Large intestine (tissue), 3 donors: ENCODE data around the gene STXBP5. TPM values are rescaled to one million over a fixed set of nuclear protein-coding genes. Genes with fewer than 3 reads are reported as not detected.

Experiments used
- DNase-seq, 2 donors: peaks; one replicate each; pipeline versions ENCODE4 v3.0.0 to v3.0.0-alpha.2; 2013
- H3K27ac ChIP-seq: one replicate; pipeline ENCODE4 v1.5.1; 2013; ENCODE audit warnings: low read length
- H3K27me3 ChIP-seq: 2 replicates; pipeline ENCODE4 v1.6.1; 2013; ENCODE audit warnings: low read length; ENCODE audit not compliant: control insufficient read depth, insufficient read depth
- H3K36me3 ChIP-seq: 2 replicates; pipeline ENCODE4 v1.6.1; 2013; ENCODE audit warnings: low read length; ENCODE audit not compliant: control insufficient read depth, insufficient read depth
- H3K4me1 ChIP-seq: one replicate; pipeline ENCODE4 v1.6.1; 2013; ENCODE audit warnings: low read length; ENCODE audit not compliant: control insufficient read depth, insufficient read depth
- H3K4me3 ChIP-seq: one replicate; pipeline ENCODE4 v1.5.1; 2013; ENCODE audit warnings: low read length
- H3K9me3 ChIP-seq: one replicate; pipeline ENCODE4 v1.6.1; 2013; ENCODE audit warnings: mild to moderate bottlenecking, low read depth, low read length, moderate library complexity; ENCODE audit not compliant: control insufficient read depth
- WGBS: methylation state at CpG from one replicate; pipeline ENCODE4 v1.1.5; 2013; ENCODE audit warnings: low lambda C conversion rate; ENCODE audit not compliant: insufficient coverage; 5-methylcytosine and 5-hydroxymethylcytosine counted together
- polyA plus RNA-seq: library from polyadenylated mRNA; unstranded; fragments of 120-200 nt; gene quantifications from one replicate; pipeline ENCODE4 v1.2.1, GENCODE V29; 2013

STXBP5 gene
- polyA plus RNA-seq, 1 donor: 20.5 TPM

DNA sequence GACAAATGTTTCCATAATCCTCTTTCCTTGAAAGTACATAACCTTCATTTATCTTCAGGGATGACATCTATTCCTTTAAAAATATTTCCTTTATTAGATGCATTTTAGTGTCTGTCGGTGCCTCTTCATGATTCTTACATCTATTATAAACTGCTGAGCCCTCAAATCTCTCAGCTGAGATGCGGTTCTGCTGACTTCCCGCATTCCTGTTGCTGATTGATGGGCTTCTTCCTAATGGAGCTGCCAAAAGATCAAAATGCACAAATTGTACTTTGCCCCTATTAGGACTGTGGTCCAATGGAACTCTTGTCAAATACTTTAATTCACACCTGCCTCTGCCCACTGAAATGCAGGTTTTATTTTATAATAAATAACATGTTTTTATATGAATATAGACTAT, 225.6 kb downstream of the STXBP5 start:
- Histone ChIP-seq H3K4me3 (no peak overlapping the region), H3K27me3 (no peaks in the 10 kb centered on the region), H3K27ac (no peak overlapping the region), H3K4me1 (no peaks in the 10 kb centered on the region), H3K9me3 (no peaks in the 10 kb centered on the region), H3K36me3 (no peaks in the 10 kb centered on the region)
- 100% methylated on average over 1 of the region's 3 CpGs for WGBS
- DNase-seq: no peak

- Histone ChIP-seq H3K27ac (no peak overlapping the region), H3K4me1 (no peaks in the 10 kb centered on the region), H3K4me3 (no peak overlapping the region), H3K36me3 (no peaks in the 10 kb centered on the region), H3K27me3 (no peaks in the 10 kb centered on the region), H3K9me3 (no peaks in the 10 kb centered on the region)
- WGBS: no CpG with 5 or more reads among the region's 2 CpGs
- DNase-seq: no peak
Measured at GRCh38 chr6:147430811-147431210, 226.6 kb downstream of the STXBP5 start.

DNA sequence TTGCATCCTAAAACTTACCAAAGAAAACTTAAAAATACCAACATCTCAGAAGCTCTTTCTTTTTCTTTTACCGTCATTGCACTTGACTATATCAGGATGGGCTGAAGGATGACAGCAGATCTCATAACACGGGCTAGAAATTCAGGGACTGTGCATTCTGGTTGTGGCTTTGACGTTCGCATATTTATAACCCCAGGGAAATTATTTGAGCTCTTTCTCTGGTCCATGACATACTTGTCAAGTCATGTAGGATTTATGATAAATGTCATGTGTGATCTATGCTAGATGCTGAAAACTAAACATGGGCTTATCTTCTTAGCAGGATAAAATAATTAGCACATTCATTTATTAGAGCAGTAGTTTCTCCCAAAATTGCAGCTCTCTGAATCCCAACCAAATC, 229.9 kb downstream of the STXBP5 start:
- Histone ChIP-seq H3K36me3 (no peaks in the 10 kb centered on the region), H3K4me1 (no peaks in the 10 kb centered on the region), H3K9me3 (no peaks in the 10 kb centered on the region), H3K4me3 (no peak overlapping the region), H3K27ac (no peak overlapping the region), H3K27me3 (no peaks in the 10 kb centered on the region)
- WGBS: 100% methylated on average over 1 of the region's 4 CpGs
- no peak for DNase-seq

GRCh38 chr6:147434516-147434915, 230.3 kb downstream of the STXBP5 start:
- no peak for DNase-seq
- Histone ChIP-seq H3K4me3 (no peak overlapping the region), H3K4me1 (no peaks in the 10 kb centered on the region), H3K27ac (no peak overlapping the region), H3K27me3 (no peaks in the 10 kb centered on the region), H3K9me3 (no peaks in the 10 kb centered on the region), H3K36me3 (no peaks in the 10 kb centered on the region)
- WGBS: 60% methylated on average over 1 of the region's 4 CpGs

DNA sequence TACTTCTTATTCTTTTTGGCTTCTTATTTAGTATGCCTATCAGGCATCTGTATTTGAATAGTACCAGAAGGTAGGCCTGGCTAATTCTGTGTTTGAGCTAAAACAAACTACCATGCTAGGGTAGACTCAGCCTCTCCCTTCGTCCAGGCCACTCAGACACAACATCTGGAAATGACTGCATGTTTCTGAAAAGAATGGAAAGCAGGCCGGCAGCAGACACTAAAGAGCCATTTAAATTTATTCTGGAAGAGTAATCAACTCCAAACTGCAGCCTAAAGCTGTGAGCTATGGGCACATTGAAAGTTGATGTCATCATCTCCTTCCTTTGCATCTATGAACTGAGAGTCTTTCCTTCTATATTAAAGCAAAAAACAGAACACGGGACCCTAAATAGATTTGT, 233.4 kb downstream of the STXBP5 start:
- H3K27ac ChIP-seq: no peak overlapping the region
- DNase-seq: no peak
- no peaks in the 10 kb centered on the region for H3K36me3 ChIP-seq
- 100% methylated on average over 1 of the region's 3 CpGs for WGBS
- H3K4me1 ChIP-seq: no peaks in the 10 kb centered on the region
- no peaks in the 10 kb centered on the region for H3K27me3 ChIP-seq
- no peak overlapping the region for H3K4me3 ChIP-seq
- no peaks in the 10 kb centered on the region for H3K9me3 ChIP-seq

GRCh38 chr6:147438758-147439528, 234.7 kb downstream of the STXBP5 start:
- Histone ChIP-seq H3K27ac (no peak overlapping the region), H3K4me1 (no peaks in the 10 kb centered on the region), H3K9me3 (no peaks in the 10 kb centered on the region), H3K27me3 (no peaks in the 10 kb centered on the region), H3K36me3 (no peaks in the 10 kb centered on the region), H3K4me3 (no peak overlapping the region)
- no peak for DNase-seq
- 90% methylated on average over 2 of the region's 9 CpGs for WGBS
